Activated CD4-positive, CD25-positive, alpha-beta regulatory T cell treated with anti-CD3 and anti-CD28 coated beads, Interleukin-2, amount 50 U/mL, for 72 hours (primary cell): ENCODE results near the gene TLR8.

ENCODE experiments used
- DNase-seq: peaks from one replicate; pipeline ENCODE4 v3.0.0; 2021

The TLR8 gene

DNA sequence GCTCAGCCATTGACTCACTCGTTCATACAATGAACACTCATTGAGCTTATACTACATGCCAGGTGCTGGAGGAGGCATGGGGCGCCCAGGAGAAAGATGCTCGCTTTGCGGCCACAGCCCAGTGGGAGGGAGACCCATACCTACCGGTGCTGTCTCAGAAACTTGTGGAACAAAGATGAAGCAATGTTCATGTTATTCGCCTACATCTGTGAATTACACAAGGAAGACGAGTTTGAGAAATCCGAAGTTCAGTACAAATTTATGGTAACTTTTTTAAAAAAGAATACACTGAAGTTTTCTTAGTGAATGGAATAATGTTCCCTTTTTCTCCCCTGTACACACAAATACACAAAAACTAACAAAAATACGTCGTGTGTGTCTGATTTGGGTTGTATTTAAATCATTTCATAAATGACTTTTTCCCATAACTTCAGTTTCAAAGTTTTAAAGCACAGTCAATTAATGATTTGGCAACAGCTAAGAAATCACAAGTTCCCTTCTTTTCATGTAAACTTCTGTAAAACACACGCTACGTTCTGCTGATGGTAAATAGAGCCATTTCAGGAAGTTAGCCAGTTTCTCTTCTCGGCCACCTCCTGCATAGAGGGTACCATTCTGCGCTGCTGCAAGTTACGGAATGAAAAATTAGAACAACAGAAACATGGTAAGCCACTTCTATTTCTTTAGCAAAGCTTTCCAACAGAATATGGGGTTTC, at the start of gene TLR8:
Gene TLR8, plus strand, starts transcription at position 575 of the 716 bp plus-strand sequence. Its CDS starts 87 bp downstream, at position 662.
- DNase-seq, result no peak

DNA sequence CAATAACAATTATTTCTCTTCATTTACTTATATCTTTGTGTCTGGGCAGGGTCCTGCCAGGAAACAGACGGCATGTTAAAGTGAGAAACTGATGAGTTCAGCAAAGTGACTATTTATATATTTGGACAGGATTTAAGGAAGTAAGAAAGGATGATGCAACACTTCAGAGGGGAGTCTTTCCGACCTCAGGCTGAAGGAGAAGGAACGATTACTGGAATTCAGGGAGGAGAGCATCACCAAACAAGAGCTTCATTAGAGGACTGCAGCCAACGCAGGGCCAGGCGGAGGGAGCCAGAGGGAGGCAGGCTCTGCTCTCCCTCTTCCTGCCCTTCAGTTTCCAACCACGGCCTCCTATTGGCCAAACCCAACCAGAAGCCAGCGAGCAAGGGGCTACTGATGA, 41.1 kb upstream of the TLR8 start:
- no peak for DNase-seq

DNA sequence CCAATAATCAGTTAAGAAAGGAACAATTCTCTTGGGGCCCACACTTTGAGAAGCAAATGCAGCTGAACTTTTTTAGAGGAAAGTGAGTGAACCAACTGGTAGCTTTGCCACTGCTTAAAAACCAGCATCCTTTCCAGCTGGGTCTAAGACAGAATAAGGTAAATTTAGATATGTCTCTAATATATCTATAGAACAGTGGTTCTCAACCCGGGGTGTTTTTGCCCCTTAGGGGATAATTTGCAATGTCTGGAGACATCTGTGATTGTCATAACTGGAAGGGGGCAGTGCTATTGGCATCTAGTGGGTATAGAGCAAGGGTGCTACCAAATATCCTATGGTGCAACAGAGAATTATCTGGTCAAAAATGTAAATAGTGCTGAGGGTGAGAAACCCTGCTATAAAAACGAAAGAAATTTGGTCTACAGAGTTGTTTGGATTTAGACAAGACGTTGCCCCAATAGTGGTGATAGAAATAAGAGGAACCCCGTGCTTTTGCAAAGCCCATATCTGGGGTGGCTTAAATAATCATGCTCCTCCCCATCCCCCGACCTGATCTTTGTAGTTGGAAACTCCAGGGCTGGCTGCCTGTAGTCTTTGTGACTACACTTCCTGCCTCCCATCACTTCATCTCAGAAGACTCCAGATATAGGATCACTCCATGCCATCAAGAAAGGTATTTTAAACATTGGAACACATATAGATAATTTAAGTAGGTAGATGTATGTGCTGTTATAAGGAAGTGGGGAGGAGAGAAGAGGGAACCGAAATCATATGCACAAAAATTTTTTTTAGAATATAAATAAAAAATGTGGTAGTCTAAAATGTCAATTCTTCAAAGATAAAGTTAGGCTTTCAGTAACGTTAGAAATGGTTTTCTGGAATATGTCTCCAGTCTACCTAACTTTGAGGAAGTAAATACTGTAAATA, 39.7 kb upstream of the TLR8 start, which contains the start of gene TLR7:
Gene TLR7, plus strand, starts transcription at position 622 of the 927 bp plus-strand sequence. CDS start 507 bp downstream, outside the sequence.
- DNase-seq, result no peak

DNA sequence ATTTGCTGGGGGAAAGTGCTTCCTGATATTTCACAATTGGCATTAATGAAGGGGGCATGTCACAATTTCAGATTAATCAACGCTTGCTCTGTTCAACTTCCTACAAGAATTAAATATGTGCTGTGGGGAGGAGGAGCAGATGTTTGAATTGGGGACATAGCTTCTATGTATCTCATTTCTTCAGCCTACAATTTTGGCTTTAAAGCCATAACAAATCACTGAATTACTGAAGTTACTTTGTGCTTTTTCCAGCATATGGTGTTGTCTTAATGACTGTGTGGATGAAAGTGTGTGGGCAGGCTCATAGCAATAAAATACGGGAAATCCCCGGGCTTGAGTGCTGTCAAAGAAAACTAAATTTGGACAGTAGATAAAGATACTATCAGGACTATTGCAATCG, 38.7 kb upstream of the TLR8 start:
- no peak for DNase-seq

DNA sequence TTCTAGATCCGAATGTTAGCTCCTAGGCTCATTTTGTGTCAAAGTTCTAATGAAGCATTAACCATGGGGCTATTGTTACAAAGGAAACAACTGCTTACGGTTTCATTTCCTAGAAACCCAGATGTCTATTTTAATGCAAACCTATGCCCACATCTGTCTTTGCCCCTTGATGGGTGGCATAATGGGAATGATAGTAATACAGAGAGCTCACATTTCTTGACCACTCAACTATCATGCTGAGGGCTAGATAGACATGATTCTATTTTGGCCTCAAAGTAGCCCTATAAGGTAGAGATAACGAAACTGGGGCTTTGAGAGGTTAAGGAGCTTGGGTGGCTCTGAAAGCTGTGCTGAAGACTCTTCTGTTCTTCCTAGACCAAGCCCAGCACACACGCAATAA, 37.7 kb upstream of the TLR8 start:
- DNase-seq, result no peak

DNA sequence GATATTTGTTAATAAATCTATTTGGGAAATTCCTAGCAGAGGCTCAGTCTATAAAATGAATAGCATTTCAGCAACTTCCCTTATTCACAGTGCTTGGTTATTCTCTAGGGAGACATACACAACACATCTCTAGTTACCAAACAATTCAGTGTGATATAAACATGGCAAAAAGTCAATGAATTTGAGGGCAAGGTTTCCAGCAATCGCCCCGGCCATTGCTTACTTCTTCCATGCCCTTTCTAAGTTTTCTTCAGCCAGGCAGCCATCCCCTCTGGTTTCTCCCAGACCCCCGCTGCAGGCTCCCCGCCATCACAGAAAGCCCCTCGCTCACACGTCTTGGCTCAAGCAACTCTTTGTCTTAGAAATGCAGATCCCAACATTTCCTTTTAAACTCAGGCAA, 35.2 kb upstream of the TLR8 start:
- no peak for DNase-seq

DNA sequence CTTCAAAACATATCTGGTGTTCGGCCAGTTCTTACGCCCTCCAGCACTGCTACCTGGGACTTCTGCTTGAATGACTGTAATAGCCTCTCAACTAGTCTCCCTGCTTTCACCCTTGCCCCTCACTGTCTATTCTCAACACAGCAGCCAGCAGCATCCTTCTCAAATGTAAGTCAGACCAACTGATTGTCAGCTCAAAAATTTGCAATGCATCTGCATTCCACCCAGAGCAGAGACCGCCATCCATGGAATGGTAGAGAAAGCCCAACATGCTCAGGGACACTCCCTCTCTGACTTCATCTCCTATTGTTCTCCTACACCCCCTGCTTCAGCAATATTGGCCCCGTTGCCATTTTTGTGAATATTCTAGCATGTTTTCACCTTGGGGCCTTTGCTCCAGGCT, 33.7 kb upstream of the TLR8 start:
- DNase-seq, result no peak

DNA sequence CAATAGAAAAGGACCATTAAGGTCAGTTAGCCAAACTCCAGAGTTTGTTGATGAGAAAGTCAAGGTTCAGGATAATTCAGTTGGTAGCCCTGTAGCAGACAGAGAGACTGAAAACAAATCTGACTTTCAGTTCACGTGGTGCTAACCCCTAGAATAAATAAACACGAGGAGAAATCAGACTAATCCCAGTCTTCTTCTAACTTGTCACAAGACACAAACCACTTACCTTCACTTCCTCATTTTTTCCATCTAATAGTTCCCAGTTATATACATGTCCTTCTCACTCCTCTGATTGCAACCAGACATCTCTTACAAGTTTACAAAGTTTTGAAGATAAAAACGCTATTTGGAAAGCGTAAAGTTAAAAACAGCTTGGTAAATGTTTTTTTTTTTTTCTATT, 31.8 kb upstream of the TLR8 start:
- no peak for DNase-seq

DNA sequence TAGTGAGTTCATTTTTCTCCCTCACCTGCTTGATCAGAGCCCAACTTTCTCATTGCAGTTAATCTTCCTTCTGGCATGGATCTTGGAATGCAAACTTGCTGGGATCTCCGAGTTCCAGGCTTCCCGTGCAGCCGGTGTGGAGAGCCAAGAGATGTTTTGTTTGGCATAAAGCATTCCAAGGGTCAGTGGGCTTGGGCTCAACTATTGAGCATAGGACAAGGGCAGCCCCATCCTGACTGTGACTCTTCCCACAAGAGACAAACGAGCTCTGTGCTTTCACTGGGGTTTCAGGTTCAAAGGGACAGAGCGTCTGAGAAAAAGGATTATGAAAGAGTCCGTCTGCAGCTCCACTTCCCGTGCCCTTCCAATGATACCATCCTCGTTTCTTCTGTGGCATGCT, 29.0 kb upstream of the TLR8 start:
- DNase-seq, result no peak

DNA sequence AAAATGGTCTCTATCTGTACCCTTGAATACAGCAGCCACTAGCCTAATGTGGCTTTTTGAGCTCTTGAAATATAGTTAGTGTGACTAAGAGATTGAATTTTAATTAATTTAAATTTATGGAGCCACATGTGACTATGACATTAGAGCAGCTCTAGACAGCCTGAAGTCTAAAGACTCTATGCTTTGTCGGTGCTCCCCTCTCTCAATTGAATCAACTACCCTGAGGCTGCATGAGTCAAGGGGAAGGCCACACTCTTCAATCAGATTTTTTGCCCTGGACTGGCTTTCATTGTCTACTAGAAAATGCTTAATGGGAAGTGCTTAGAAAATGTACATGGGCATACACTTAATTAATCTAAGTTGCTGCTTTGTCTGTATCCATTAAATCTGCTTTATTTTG, 27.9 kb upstream of the TLR8 start:
- DNase-seq, result no peak

DNA sequence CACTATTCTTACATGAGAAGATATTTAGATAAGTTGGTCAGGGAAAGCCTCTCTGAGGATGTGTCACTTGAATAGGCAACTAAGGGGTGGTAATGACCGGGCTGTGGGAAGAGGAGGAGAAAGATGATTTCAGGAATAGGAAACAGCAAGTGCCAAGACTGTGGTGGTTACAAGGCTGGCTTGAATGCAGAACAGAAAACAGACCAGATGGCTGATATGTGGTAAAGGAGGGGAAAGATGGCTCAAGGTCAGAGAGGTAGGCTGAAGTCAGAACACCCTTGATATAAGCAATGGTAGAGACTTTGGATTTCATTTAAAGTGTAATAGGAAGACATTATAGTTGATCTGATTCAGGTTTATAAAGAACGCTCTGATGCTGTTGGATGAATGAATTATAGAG, 24.5 kb upstream of the TLR8 start:
- no peak for DNase-seq

DNA sequence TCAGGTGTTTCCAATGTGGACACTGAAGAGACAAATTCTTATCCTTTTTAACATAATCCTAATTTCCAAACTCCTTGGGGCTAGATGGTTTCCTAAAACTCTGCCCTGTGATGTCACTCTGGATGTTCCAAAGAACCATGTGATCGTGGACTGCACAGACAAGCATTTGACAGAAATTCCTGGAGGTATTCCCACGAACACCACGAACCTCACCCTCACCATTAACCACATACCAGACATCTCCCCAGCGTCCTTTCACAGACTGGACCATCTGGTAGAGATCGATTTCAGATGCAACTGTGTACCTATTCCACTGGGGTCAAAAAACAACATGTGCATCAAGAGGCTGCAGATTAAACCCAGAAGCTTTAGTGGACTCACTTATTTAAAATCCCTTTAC, 20.9 kb upstream of the TLR8 start:
- DNase-seq, result no peak

DNA sequence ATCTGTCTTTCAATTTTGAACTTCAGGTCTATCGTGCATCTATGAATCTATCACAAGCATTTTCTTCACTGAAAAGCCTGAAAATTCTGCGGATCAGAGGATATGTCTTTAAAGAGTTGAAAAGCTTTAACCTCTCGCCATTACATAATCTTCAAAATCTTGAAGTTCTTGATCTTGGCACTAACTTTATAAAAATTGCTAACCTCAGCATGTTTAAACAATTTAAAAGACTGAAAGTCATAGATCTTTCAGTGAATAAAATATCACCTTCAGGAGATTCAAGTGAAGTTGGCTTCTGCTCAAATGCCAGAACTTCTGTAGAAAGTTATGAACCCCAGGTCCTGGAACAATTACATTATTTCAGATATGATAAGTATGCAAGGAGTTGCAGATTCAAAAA, 19.9 kb upstream of the TLR8 start:
- DNase-seq, result no peak

DNA sequence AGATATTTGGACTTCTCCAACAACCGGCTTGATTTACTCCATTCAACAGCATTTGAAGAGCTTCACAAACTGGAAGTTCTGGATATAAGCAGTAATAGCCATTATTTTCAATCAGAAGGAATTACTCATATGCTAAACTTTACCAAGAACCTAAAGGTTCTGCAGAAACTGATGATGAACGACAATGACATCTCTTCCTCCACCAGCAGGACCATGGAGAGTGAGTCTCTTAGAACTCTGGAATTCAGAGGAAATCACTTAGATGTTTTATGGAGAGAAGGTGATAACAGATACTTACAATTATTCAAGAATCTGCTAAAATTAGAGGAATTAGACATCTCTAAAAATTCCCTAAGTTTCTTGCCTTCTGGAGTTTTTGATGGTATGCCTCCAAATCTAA, 19.3 kb upstream of the TLR8 start:
- no peak for DNase-seq

DNA sequence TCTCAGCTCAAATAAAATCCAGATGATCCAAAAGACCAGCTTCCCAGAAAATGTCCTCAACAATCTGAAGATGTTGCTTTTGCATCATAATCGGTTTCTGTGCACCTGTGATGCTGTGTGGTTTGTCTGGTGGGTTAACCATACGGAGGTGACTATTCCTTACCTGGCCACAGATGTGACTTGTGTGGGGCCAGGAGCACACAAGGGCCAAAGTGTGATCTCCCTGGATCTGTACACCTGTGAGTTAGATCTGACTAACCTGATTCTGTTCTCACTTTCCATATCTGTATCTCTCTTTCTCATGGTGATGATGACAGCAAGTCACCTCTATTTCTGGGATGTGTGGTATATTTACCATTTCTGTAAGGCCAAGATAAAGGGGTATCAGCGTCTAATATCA, 18.7 kb upstream of the TLR8 start:
- no peak for DNase-seq

DNA sequence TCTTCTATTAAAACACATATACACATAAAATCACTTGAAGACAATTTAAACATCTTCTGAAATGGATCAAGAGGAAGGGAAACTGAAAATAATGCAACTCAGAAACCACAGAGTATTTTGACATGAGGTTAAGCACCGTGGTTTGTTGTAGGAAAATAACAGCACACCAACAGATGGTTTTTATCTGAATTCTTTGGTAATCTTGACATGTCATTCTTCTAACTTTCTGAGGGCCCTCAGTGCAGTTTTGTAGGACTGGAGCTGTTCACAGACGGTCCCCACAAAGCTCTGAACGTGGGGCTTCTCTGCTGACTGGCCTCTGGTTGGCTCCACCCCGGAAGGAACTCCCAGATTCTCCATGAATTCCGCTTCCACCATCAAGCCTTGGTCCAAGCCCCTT, 16.0 kb upstream of the TLR8 start:
- no peak for DNase-seq

DNA sequence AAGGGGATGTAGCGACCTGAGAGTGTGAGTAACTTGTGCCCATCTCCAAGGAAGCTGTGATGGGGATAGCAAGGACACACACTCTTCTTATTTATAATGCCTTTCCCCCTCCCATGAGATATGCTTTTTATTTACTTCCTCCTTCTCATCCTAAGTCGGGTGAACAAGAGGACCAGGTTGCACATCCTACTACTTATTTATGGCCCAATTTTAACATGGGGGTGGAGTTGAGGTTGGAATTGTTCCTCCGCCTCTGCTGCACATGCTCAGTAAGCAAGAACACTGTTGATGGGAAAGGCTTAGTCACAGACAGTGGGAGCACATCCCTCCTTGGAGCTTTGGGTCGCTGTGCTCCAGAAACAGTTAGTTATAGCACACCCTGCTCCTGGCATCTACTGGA, 15.2 kb upstream of the TLR8 start:
- no peak for DNase-seq

DNA sequence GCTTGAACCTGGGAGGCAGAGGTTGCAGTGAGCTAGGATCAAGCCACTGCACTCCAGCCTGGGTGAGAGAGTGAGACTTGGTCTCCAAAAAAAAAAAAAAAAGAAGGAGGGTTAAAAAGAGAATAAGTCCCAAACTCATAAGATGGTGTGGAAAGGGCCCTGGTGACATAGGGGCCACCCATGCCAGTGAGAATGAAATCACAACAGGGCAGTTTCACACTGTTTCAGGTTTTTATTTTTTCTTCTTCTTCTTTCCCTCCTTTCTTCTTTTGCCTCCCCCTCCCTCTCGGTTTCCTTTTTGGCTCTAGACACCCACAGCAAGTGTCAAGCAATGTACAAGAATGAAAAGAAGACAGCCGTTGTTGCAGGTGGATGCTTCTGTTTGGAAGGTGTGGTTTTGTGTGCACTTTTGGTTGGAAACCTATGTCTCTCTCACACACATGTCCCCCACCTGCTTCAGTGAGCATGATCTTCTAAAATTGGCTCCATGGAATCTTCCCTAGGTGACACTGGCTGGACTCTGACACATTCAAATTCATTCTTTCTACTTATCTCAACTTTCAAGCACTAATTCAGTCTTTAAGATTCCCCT, 14.4 kb upstream of the TLR8 start:
- no peak for DNase-seq

DNA sequence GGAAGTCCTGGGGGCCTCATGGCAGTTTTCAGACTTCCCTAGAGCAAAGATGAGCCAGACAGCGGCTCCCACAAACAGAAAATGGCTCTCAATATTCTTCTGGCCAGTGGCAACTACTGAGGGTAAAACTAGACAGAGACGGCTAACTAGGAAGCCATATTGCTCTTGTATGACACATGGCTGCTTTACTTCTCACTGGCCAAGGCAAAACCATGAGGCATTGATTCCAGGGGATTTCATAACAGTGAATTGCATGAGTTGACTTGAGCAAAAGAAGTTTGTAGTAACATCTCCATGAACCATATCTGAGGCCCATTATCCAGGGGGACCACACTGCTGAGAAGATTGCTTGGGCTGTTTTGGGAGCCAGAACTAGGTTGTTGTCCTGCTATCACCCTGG, 13.7 kb upstream of the TLR8 start:
- no peak for DNase-seq

DNA sequence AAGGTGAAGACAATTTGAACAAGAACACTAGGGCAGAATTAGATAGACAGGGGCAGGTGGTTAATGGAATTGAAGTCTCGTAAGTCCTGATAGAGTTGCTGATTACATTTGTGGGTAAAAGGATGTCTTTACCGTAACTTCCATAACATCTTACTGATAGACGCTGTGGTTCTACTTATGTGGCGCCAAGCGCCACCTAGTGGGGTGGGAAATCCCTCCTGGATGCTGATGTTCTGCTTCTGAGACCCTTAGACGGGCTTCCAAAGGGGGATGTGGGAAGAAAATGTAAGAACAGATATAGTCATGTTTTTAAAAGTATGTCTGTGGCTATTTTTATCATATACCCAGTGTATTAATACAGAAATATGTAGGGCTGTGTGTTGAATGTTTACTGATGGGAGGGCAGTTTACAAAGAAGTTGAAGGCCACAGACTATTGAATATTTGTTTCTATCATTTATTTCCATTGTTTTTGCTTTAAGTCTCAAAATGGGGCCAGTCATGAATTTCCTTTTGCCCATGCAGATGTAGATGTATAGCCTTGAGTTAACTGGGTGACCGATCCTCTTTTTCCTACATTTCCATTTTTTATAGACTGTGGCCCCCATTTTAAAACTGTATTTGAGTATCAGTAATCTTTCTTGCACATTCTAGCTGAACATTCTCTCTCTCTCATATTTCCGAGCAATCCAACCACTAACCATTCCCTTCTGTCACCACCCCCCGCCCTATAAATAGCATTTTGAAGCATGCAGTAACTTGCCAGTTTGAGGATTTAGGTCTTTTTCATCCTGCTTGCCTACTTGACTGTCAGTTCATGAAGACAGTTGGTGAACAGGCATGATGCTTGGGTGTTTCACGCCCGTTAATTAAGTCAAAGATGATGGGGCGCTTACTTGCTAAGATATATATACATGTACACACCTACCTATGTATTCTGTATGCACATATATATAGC, 12.1 kb upstream of the TLR8 start:
- no peak for DNase-seq

DNA sequence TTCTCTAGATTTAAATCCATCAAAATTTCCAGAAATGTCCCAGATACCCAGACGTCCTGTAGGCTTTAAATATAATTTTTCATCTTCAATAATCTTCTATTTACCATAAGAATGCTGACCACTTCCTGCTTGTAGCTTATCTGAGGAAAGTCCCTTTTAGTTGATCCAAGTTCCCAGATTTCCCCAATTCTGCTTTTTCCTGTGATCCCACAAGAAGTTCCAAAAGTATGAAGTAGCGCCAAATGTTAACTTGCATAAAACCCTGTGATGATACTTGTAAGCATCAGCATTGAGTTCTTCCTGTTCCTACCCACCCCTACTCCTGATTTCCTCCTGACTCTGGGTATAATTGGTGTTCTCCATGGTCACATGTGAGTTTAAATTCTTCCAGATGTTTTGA, 10.6 kb upstream of the TLR8 start:
- no peak for DNase-seq

DNA sequence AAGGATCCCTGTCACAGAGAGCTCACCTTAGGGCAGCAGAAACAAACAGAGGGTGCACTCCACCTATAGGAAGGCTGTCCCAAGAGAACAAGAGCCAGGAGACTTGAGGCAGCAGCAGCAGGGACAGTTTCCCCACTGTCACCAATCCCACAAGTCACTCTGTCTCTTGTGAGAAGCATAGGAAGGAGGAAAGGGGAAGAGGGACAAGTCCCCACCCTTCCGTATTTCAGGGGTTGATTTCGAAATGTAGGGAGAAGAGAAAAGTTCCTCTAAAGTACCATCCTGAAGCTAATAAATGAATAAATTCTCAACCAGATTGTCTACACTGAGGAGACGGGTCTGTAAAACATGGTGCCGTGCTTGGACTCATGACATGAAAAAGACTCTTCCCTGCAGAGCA, 9.5 kb upstream of the TLR8 start:
- no peak for DNase-seq

DNA sequence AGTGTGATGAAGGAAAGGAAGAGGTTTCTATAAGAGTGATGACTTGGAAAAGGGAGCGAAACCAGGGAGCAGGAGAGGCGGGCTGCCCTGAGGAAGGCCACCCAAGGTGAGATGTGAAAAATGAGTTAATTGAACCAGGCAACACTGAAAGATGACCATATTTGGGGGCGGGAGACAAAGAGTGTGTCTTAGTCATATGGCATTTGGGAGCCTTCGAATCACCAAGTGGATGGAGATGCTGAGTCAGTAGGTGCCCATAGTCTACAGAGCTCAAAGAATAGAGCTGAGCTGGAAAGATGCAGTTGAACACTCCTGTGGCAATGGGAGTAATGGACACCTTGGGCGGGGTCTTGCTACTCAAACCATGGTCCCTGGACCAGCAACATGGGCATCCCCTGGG, 8.3 kb upstream of the TLR8 start:
- DNase-seq, result no peak
